Cardiac muscle cell (in vitro differentiated cells and primary cell): Measurements from ENCODE around the gene ZBTB12. TPM values are rescaled to one million over a fixed set of nuclear protein-coding genes. Genes with fewer than 3 reads are reported as not detected.
A peak's percentile ranks its signal among the peaks of the same experiment; 100 is the strongest.

Source experiments
- DNase-seq, 2 donors: peaks; one replicate each; pipeline versions ENCODE4 v3.0.0 to v3.0.0-alpha.2; 2010 to 2017; ENCODE audit warnings: low read depth in 1 of 2, low spot score in 1 of 2
- H3K27ac ChIP-seq: fragments of 200-600 bp; sonication (generic); 2 replicates; pipeline ENCODE4 v1.5.1; 2016
- H3K27me3 ChIP-seq: fragments of 200-600 bp; sonication (generic); 2 replicates; pipeline ENCODE4 v1.6.0; 2016; ENCODE audit warnings: control low read depth
- H3K36me3 ChIP-seq: fragments of 200-600 bp; sonication (generic); 2 replicates; pipeline ENCODE4 v1.5.1; 2016; ENCODE audit warnings: control low read depth
- H3K4me1 ChIP-seq: fragments of 200-600 bp; sonication (generic); 2 replicates; pipeline ENCODE4 v1.8.1; 2017; ENCODE audit warnings: low read depth, mild to moderate bottlenecking, mixed run types
- H3K4me3 ChIP-seq: fragments of 200-600 bp; sonication (generic); 2 replicates; pipeline ENCODE4 v1.5.1; 2016; ENCODE audit warnings: mild to moderate bottlenecking
- H3K9me3 ChIP-seq: fragments of 200-600 bp; sonication (generic); 2 replicates; pipeline ENCODE4 v1.5.1; 2017; ENCODE audit warnings: low read depth, mild to moderate bottlenecking, control low read depth
- polyA plus RNA-seq: library from polyadenylated mRNA; unstranded; fragments of >200 nt; fragmentation: Nextera tagmentation; extraction: Ambion mirVana; gene quantifications from 2 replicates; pipeline ENCODE4 v1.2.1, GENCODE V29; 2016
- total RNA-seq: library from RNA; depleted of rRNA; stranded (reverse); fragments of >200 nt; gene quantifications from 2 replicates; pipeline ENCODE4 v1.2.3, GENCODE V29; 2016
- TF ChIP-seq, protein P1 (sequence below): IDR thresholded peaks from 2 replicates; pipeline ENCODE4 v1.5.1; 2012; ENCODE audit warnings: low read depth, mild to moderate bottlenecking, low read length

Gene ZBTB12
- total and polyA plus RNA-seq, 2 experiments from 2014 or later = 32.0 TPM; not detected in 1

GRCh38 chr6:31947070-31947675, 45.3 kb upstream of the ZBTB12 start:
- Histone ChIP-seq H3K27me3 (no peaks in the 10 kb centered on the region), H3K4me3 (no peak overlapping the region), H3K27ac (no peak overlapping the region), H3K36me3 (peaks cover 6% of the 10 kb centered on the region), H3K4me1 (no peaks in the 10 kb centered on the region), H3K9me3 (no peaks in the 10 kb centered on the region)
- TF ChIP-seq, protein P1, sequence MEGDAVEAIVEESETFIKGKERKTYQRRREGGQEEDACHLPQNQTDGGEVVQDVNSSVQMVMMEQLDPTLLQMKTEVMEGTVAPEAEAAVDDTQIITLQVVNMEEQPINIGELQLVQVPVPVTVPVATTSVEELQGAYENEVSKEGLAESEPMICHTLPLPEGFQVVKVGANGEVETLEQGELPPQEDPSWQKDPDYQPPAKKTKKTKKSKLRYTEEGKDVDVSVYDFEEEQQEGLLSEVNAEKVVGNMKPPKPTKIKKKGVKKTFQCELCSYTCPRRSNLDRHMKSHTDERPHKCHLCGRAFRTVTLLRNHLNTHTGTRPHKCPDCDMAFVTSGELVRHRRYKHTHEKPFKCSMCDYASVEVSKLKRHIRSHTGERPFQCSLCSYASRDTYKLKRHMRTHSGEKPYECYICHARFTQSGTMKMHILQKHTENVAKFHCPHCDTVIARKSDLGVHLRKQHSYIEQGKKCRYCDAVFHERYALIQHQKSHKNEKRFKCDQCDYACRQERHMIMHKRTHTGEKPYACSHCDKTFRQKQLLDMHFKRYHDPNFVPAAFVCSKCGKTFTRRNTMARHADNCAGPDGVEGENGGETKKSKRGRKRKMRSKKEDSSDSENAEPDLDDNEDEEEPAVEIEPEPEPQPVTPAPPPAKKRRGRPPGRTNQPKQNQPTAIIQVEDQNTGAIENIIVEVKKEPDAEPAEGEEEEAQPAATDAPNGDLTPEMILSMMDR = no peak
- DNase-seq = no peak

DNA sequence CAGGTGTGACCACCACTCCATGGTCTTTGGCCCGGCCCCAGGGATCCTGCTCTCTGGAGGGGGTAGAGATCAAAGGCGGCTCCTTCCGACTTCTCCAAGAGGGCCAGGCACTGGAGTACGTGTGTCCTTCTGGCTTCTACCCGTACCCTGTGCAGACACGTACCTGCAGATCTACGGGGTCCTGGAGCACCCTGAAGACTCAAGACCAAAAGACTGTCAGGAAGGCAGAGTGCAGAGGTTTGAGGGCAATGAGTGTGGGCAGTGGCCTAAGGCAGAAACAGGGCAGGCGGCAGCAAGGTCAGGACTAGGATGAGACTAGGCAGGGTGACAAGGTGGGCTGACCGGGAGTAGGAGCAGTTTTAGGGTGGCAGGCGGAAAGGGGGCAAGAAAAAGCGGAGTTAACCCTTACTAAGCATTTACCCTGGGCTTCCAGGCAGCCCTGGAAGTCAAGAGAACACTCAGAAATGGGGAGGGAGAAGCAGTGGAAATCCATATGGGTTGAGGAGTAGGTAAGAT, 44.5 kb upstream of the ZBTB12 start:
- Histone ChIP-seq H3K27me3 (no peaks in the 10 kb centered on the region), H3K4me1 (no peaks in the 10 kb centered on the region), H3K9me3 (no peaks in the 10 kb centered on the region), H3K27ac (no peak overlapping the region), H3K36me3 (peaks cover under 1% of the 10 kb centered on the region), H3K4me3 (no peak overlapping the region)
- TF ChIP-seq, protein P1 = no peak
- no peak for DNase-seq

DNA sequence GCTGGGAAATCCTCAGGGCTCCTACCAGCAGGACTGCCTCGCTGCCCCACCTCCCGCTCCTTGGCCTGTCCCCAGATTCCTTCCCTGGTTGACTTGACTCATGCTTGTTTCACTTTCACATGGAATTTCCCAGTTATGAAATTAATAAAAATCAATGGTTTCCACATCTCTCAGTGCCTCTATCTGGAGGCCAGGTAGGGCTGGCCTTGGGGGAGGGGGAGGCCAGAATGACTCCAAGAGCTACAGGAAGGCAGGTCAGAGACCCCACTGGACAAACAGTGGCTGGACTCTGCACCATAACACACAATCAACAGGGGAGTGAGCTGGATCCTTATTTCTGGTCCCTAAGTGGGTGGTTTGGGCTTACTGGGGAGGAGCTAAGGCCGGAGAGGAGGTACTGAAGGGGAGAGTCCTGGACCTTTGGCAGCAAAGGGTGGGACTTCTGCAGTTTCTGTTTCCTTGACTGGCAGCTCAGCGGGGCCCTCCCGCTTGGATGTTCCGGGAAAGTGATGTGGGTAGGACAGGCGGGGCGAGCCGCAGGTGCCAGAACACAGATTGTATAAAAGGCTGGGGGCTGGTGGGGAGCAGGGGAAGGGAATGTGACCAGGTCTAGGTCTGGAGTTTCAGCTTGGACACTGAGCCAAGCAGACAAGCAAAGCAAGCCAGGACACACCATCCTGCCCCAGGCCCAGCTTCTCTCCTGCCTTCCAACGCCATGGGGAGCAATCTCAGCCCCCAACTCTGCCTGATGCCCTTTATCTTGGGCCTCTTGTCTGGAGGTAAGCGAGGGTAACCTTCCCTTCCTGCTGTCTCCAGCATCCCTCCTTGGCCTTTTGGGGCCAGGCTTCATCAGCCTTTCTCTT, 43.9 kb upstream of the ZBTB12 start, which contains the start of gene CFB:
TSS of gene CFB (plus strand) at position 589 of the 863 bp plus-strand sequence. CDS start at position 716, 127 bp downstream.
- Histone ChIP-seq H3K4me3 (no peak within 1 kb of the TSS), H3K27ac (no peak within 1 kb of the TSS)

DNA sequence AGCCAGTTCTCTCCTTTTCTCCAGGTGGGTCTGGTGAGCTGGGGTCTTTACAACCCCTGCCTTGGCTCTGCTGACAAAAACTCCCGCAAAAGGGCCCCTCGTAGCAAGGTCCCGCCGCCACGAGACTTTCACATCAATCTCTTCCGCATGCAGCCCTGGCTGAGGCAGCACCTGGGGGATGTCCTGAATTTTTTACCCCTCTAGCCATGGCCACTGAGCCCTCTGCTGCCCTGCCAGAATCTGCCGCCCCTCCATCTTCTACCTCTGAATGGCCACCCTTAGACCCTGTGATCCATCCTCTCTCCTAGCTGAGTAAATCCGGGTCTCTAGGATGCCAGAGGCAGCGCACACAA, 43.2 kb upstream of the ZBTB12 start:
- H3K4me3 ChIP-seq = no peak overlapping the region
- no peak overlapping the region for H3K27ac ChIP-seq
- no peak for DNase-seq
- H3K4me1 ChIP-seq = no peaks in the 10 kb centered on the region
- H3K9me3 ChIP-seq = no peaks in the 10 kb centered on the region
- TF ChIP-seq, protein P1 = no peak
- H3K36me3 ChIP-seq = no peaks in the 10 kb centered on the region
- no peaks in the 10 kb centered on the region for H3K27me3 ChIP-seq

More for the DNA sequence above, 43.9 kb upstream of the ZBTB12 start, which contains the start of gene CFB:
- TF ChIP-seq, protein P1 = no peak
- DNase-seq = peak in 1 of 2 donors; percentile 91
- no peaks in the 10 kb centered on the region for H3K4me1 ChIP-seq
- no peaks in the 10 kb centered on the region for H3K9me3 ChIP-seq
- H3K27me3 ChIP-seq = no peaks in the 10 kb centered on the region
- H3K36me3 ChIP-seq = no peaks in the 10 kb centered on the region

- DNase-seq = no peak
- Histone ChIP-seq H3K4me3 (no peak overlapping the region), H3K27me3 (no peaks in the 10 kb centered on the region), H3K4me1 (no peaks in the 10 kb centered on the region), H3K9me3 (no peaks in the 10 kb centered on the region), H3K36me3 (no peaks in the 10 kb centered on the region), H3K27ac (no peak overlapping the region)
- TF ChIP-seq, protein P1 = no peak
Observed at GRCh38 chr6:31943742-31944141, 41.9 kb upstream of the ZBTB12 start.
